GM23338 (cell line): Measurements from ENCODE around the gene IGF2R. TPM values are rescaled to one million over a fixed set of nuclear protein-coding genes. Genes with fewer than 3 reads are reported as not detected.
A peak's percentile ranks its signal among the peaks of the same experiment; 100 is the strongest.

Experiments
- ATAC-seq: fragments of 200-7000 bp; cut with Tn5 transposase; 3 replicates; pipeline ENCODE4 v1.9.1; 2020
- DNase-seq: peaks from one replicate; pipeline ENCODE4 v3.0.0-alpha.2; 2015; ENCODE audit warnings: low spot score
- H2AFZ ChIP-seq: fragments of 200-600 bp; sonication (generic); 2 replicates; pipeline ENCODE4 v1.8.0; 2016; ENCODE audit warnings: antibody characterized with exemption, mild to moderate bottlenecking, moderate library complexity
- H3F3A ChIP-seq: fragments of 200-600 bp; sonication (generic); replicated peaks from 2 replicates; pipeline ENCODE4 v1.8.0; 2017; ENCODE audit warnings: antibody characterized with exemption, mixed run types, low read depth
- H3K27ac ChIP-seq: fragments of 200-600 bp; sonication (generic); 2 replicates; pipeline ENCODE4 v1.6.1; 2016; ENCODE audit warnings: low read depth
- H3K27me3 ChIP-seq: fragments of 200-600 bp; sonication (generic); 2 replicates; pipeline ENCODE4 v1.8.0; 2016; ENCODE audit warnings: mild to moderate bottlenecking, mixed run types, moderate library complexity; ENCODE audit not compliant: insufficient read depth
- H3K36me3 ChIP-seq: fragments of 200-600 bp; sonication (generic); 2 replicates; pipeline ENCODE4 v1.8.0; 2016; ENCODE audit warnings: mild to moderate bottlenecking; ENCODE audit not compliant: insufficient read depth
- H3K4me1 ChIP-seq: fragments of 200-600 bp; sonication (generic); 2 replicates; pipeline ENCODE4 v1.8.0; 2016; ENCODE audit warnings: mild to moderate bottlenecking, moderate library complexity; ENCODE audit not compliant: insufficient read depth
- H3K4me2 ChIP-seq: fragments of 200-600 bp; sonication (generic); 2 replicates; pipeline ENCODE4 v1.7.1; 2017; ENCODE audit warnings: mixed run types
- H3K4me3 ChIP-seq: fragments of 200-600 bp; sonication (generic); 2 replicates; pipeline ENCODE4 v1.6.1; 2016; ENCODE audit warnings: mixed run types
- H3K79me2 ChIP-seq: fragments of 200-600 bp; sonication (generic); replicated peaks from 2 replicates; pipeline ENCODE4 v1.8.0; 2017; ENCODE audit warnings: mild to moderate bottlenecking; ENCODE audit not compliant: insufficient read depth
- H3K9me2 ChIP-seq: fragments of 200-600 bp; sonication (generic); 2 replicates; pipeline ENCODE4 v1.8.0; 2017; ENCODE audit not compliant: insufficient read depth
- H4K20me1 ChIP-seq: fragments of 200-600 bp; sonication (generic); replicated peaks from 2 replicates; pipeline ENCODE4 v1.8.0; 2017; ENCODE audit warnings: mild to moderate bottlenecking; ENCODE audit not compliant: insufficient read depth
- H3K27ac Mint-ChIP-seq: 2 replicates; pipeline ENCODE4 v1.8.0; 2020; ENCODE audit warnings: inconsistent platforms, mild to moderate bottlenecking, moderate library complexity, mixed read lengths
- H3K27me3 Mint-ChIP-seq: 3 replicates; pipeline ENCODE4 v1.8.0; 2022; ENCODE audit warnings: low read depth, mild to moderate bottlenecking, moderate library complexity, mixed read lengths, inconsistent platforms; ENCODE audit not compliant: insufficient read depth, poor library complexity
- H3K36me3 Mint-ChIP-seq: 3 replicates; pipeline ENCODE4 v1.8.0; 2021; ENCODE audit warnings: low read depth, mild to moderate bottlenecking, inconsistent platforms, moderate library complexity, mixed read lengths
- H3K4me1 Mint-ChIP-seq: 3 replicates; pipeline ENCODE4 v1.8.0; 2020; ENCODE audit warnings: mild to moderate bottlenecking, inconsistent platforms, mixed read lengths
- H3K4me3 Mint-ChIP-seq: 3 replicates; pipeline ENCODE4 v1.8.0; 2021; ENCODE audit warnings: moderate library complexity, mild to moderate bottlenecking, inconsistent platforms, mixed read lengths
- H3K9me3 Mint-ChIP-seq: 3 replicates; pipeline ENCODE4 v1.8.0; 2020; ENCODE audit warnings: moderate library complexity, mild to moderate bottlenecking, inconsistent platforms, mixed read lengths
- CREB1 ChIP-seq: fragments of 250-450 bp; sonication (Bioruptor Pico); IDR thresholded peaks from 2 replicates; pipeline ENCODE4 v1.5.0; 2020; ENCODE audit warnings: low read depth, mild to moderate bottlenecking, moderate library complexity
- EZH2phosphoT487 ChIP-seq: fragments of 200-600 bp; sonication (generic); IDR thresholded peaks from one replicate; pipeline ENCODE4 v1.8.1; 2018; ENCODE audit warnings: antibody characterized with exemption; ENCODE audit not compliant: unreplicated experiment
- JUNB ChIP-seq: IDR thresholded peaks from one replicate; pipeline ENCODE4 v1.6.1; 2016; ENCODE audit warnings: antibody characterized with exemption; ENCODE audit not compliant: unreplicated experiment
- NANOG ChIP-seq: IDR thresholded peaks from 2 replicates; pipeline ENCODE4 v1.6.1; 2016; ENCODE audit warnings: antibody characterized with exemption, borderline replicate concordance
- POLR2AphosphoS5 ChIP-seq: IDR thresholded peaks from 2 replicates; pipeline ENCODE4 v1.6.1; 2016; ENCODE audit warnings: antibody characterized with exemption, low read depth
- STAT1 ChIP-seq: IDR thresholded peaks from one replicate; pipeline ENCODE4 v1.6.1; 2016; ENCODE audit warnings: antibody characterized with exemption; ENCODE audit not compliant: unreplicated experiment
- ZNF114 ChIP-seq: fragments of 250-450 bp; sonication (Bioruptor Pico); IDR thresholded peaks from 2 replicates; pipeline ENCODE4 v1.5.0; 2020; ENCODE audit warnings: mild to moderate bottlenecking, moderate library complexity
- ZNF331 ChIP-seq: fragments of 250-450 bp; sonication (Bioruptor Pico); IDR thresholded peaks from 2 replicates; pipeline ENCODE4 v1.5.0; 2020; ENCODE audit warnings: low read depth, mild to moderate bottlenecking, moderate library complexity
- ZNF462 ChIP-seq: fragments of 250-450 bp; sonication (Bioruptor Pico); IDR thresholded peaks from 2 replicates; pipeline ENCODE4 v1.5.0; 2020; ENCODE audit warnings: mild to moderate bottlenecking, moderate library complexity
- polyA plus RNA-seq: library from polyadenylated mRNA; unstranded; fragments of >200 nt; fragmentation: Nextera tagmentation; extraction: Ambion mirVana; gene quantifications from 2 replicates; pipeline ENCODE4 v1.2.1, GENCODE V29; 2016
- total RNA-seq: library from RNA; depleted of rRNA; stranded (reverse); fragments of >200 nt; shearing (Covaris generic); gene quantifications from 2 replicates; pipeline ENCODE4 v1.2.3, GENCODE V29; 2014
- TF ChIP-seq, protein P1 (sequence below), 2 experiments: fragments of 200-600 bp in 1 of 2; sonication (generic) in 1 of 2; conservative IDR thresholded peaks; 2 replicates each; pipeline versions ENCODE4 v1.5.1 to v1.6.1; 2016 to 2017; ENCODE audit warnings: antibody characterized with exemption in 2 of 2, low read depth in 2 of 2, mild to moderate bottlenecking in 2 of 2, moderate library complexity in 1 of 2

Gene IGF2R
- total and polyA plus RNA-seq, 2 experiments from 2014 or later: 12.5 to 76.4 TPM

DNA sequence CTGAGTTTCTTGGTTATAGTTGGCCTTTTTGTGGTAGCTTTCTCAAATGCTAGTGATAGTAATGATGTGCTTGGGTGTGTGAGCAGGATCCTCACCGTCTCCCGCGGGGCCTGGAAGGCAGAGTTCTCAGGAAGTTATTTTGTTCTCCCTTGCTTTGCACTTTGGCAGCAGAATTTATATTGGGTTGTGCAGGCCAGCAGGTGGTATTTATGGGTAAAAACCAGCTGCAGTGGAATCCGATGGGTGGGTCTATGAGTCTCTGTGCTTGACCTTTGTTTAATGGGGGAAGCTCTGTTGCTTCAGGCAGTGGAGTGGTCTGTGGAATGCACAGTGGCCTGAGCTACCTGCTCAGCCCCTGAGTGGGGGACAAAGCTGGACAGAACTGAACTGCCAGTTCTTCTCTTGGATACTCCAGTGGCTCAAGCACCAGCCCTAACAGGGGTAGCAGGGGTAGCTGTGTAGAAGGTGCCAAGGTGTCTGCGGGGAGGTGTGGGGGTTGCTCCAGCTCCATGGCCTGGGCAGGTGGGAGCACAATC lies 27.3 kb downstream of the IGF2R start:
- H3K79me2 ChIP-seq: peaks cover 99% of the 10 kb centered on the region
- 0 out of 2 replicates have a peak, but pooled peaks cover 3% of the 10 kb centered on the region for H3K36me3 ChIP-seq
- Mint-ChIP-seq H3K36me3 (peaks cover 28% of the 10 kb centered on the region), H3K27ac (peak overlapping the region; percentile 25; the same call in 1 of the 2 replicates), H3K9me3 (no peaks in the 10 kb centered on the region), H3K4me1 (peaks cover 51% of the 10 kb centered on the region), H3K4me3 (no peak overlapping the region; the same call in 2 of the 3 replicates), H3K27me3 (peaks cover 8% of the 10 kb centered on the region)
- no peak; the same call in 2 of the 3 replicates for ATAC-seq
- H3K27ac ChIP-seq: no peak overlapping the region
- H3K4me2 ChIP-seq: no peak overlapping the region
- peaks cover 22% of the 10 kb centered on the region for H4K20me1 ChIP-seq
- H3K9me2 ChIP-seq: no peaks in the 10 kb centered on the region
- DNase-seq: no peak
- TF ChIP-seq POLR2AphosphoS5: no peak
- no peak for TF ChIP-seq ZNF462 (CRISPR knock-in tag)
- no peak overlapping the region for H2AFZ ChIP-seq
- H3K27me3 ChIP-seq: no peaks in the 10 kb centered on the region
- peaks cover 18% of the 10 kb centered on the region for H3K4me1 ChIP-seq
- no peak overlapping the region for H3K4me3 ChIP-seq
- H3F3A ChIP-seq: no peaks in the 10 kb centered on the region

- Histone ChIP-seq H3K4me1 (peaks cover 18% of the 10 kb centered on the region), H3K9me2 (no peaks in the 10 kb centered on the region), H3K27me3 (no peaks in the 10 kb centered on the region), H3K79me2 (peaks cover 99% of the 10 kb centered on the region), H2AFZ (no peak overlapping the region), H3K36me3 (0 out of 2 replicates have a peak, but pooled peaks cover 3% of the 10 kb centered on the region), H3K4me2 (0 out of 2 replicates have a peak overlapping the region, but pooled peaks have one; percentile 58), H4K20me1 (peaks cover 23% of the 10 kb centered on the region), H3K27ac (no peak overlapping the region), H3K4me3 (no peak overlapping the region), H3F3A (no peaks in the 10 kb centered on the region)
- Mint-ChIP-seq H3K36me3 (peaks cover 28% of the 10 kb centered on the region), H3K27ac (no peak overlapping the region), H3K4me1 (peaks cover 51% of the 10 kb centered on the region), H3K27me3 (peaks cover 8% of the 10 kb centered on the region), H3K9me3 (no peaks in the 10 kb centered on the region), H3K4me3 (0 out of 3 replicates have a peak overlapping the region, but pooled peaks have one; percentile 2)
- ATAC-seq (peak; percentile 65), DNase-seq (no peak)
- TF ChIP-seq POLR2AphosphoS5: no peak
- no peak for TF ChIP-seq ZNF114 (CRISPR knock-in tag)
- no peak for TF ChIP-seq EZH2phosphoT487
- no peak for TF ChIP-seq STAT1
- no peak for TF ChIP-seq NANOG
- TF ChIP-seq, protein P1, sequence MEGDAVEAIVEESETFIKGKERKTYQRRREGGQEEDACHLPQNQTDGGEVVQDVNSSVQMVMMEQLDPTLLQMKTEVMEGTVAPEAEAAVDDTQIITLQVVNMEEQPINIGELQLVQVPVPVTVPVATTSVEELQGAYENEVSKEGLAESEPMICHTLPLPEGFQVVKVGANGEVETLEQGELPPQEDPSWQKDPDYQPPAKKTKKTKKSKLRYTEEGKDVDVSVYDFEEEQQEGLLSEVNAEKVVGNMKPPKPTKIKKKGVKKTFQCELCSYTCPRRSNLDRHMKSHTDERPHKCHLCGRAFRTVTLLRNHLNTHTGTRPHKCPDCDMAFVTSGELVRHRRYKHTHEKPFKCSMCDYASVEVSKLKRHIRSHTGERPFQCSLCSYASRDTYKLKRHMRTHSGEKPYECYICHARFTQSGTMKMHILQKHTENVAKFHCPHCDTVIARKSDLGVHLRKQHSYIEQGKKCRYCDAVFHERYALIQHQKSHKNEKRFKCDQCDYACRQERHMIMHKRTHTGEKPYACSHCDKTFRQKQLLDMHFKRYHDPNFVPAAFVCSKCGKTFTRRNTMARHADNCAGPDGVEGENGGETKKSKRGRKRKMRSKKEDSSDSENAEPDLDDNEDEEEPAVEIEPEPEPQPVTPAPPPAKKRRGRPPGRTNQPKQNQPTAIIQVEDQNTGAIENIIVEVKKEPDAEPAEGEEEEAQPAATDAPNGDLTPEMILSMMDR (conservative IDR thresholded peaks at IDR 0.05; ENCODE audit: low read depth in 2 of 2): no peak
- no peak for TF ChIP-seq CREB1 (CRISPR knock-in tag)
- TF ChIP-seq ZNF331 (CRISPR knock-in tag): no peak
- no peak for TF ChIP-seq JUNB
Observed at GRCh38 chr6:159996626-159997497, 28.0 kb downstream of the IGF2R start.
